ENCODE results near the gene MSANTD4. TPM values are rescaled to one million over a fixed set of nuclear protein-coding genes. Genes with fewer than 3 reads are reported as not detected.

Gene MSANTD4
- total and polyA plus RNA-seq, 2 donors from 2014 or later, result 10.0 to 18.0 TPM

GRCh38 chr11:106017093-106017492 is 4.9 kb downstream of the MSANTD4 start:
- intact Hi-C loops (cut with DNase I), result no loop called here
- Histone ChIP-seq H3K27ac (ENCODE audit: low read depth in 2 of 2, low read length in 2 of 2) (no peak overlapping the region), H3K4me3 (ENCODE audit: low read length in 3 of 3) (no peak overlapping the region), H3K9ac (ENCODE audit: low read length in 3 of 3) (no peak overlapping the region), H3K27me3 (ENCODE audit: control insufficient read depth, insufficient read depth, low read length) (no peaks in the 10 kb centered on the region), H3K9me3 (ENCODE audit: control insufficient read depth in 2 of 3, insufficient read depth in 1 of 3, low read length in 3 of 3) (no peaks in the 10 kb centered on the region), H3K36me3 (ENCODE audit: control insufficient read depth in 2 of 3, insufficient read depth in 3 of 3, low read length in 3 of 3) (no peaks in the 10 kb centered on the region), H3K4me1 (ENCODE audit: control insufficient read depth in 2 of 3, insufficient read depth in 2 of 3, low read depth in 1 of 3, low read length in 3 of 3) (peaks cover 0 to 8% (median 2%) of the 10 kb centered on the region in 3 donors)
- FAIRE-seq (no peak), DNase-seq (no peak)
- no peak for TF ChIP-seq CTCF (IDR thresholded peaks at IDR 0.05; ENCODE audit: borderline replicate concordance, extremely low read depth, insufficient read depth)

- no peaks in the 10 kb centered on the region for H3K9me3 ChIP-seq (ENCODE audit: control insufficient read depth in 2 of 3, insufficient read depth in 1 of 3, low read length in 3 of 3)
- H3K9ac ChIP-seq (ENCODE audit: low read length in 3 of 3), result no peak overlapping the region
- intact Hi-C loops (cut with DNase I), result no loop called here
- DNase-seq (no peak), FAIRE-seq (no peak)
- TF ChIP-seq CTCF (IDR thresholded peaks at IDR 0.05; ENCODE audit: borderline replicate concordance, extremely low read depth, insufficient read depth), result no peak
- H3K36me3 ChIP-seq (ENCODE audit: control insufficient read depth in 2 of 3, insufficient read depth in 3 of 3, low read length in 3 of 3), result peaks cover 4% of the 10 kb centered on the region in 3 donors
- H3K27me3 ChIP-seq (ENCODE audit: control insufficient read depth, insufficient read depth, low read length), result no peaks in the 10 kb centered on the region
- H3K4me1 ChIP-seq (ENCODE audit: control insufficient read depth in 2 of 3, insufficient read depth in 2 of 3, low read depth in 1 of 3, low read length in 3 of 3), result no peaks in the 10 kb centered on the region
- no peak overlapping the region for H3K4me3 ChIP-seq (ENCODE audit: low read length in 3 of 3)
- H3K27ac ChIP-seq (ENCODE audit: low read depth in 2 of 2, low read length in 2 of 2), result no peak overlapping the region
Measured at GRCh38 chr11:106015066-106015465, 7.0 kb downstream of the MSANTD4 start.

GRCh38 chr11:106014620-106015019 is 7.4 kb downstream of the MSANTD4 start:
- H3K9ac ChIP-seq (ENCODE audit: low read length in 3 of 3), result no peak overlapping the region
- no peak for DNase-seq
- H3K9me3 ChIP-seq (ENCODE audit: control insufficient read depth in 2 of 3, insufficient read depth in 1 of 3, low read length in 3 of 3), result no peaks in the 10 kb centered on the region
- no peak for TF ChIP-seq CTCF (IDR thresholded peaks at IDR 0.05; ENCODE audit: borderline replicate concordance, extremely low read depth, insufficient read depth)
- FAIRE-seq, result no peak
- intact Hi-C loops (cut with DNase I), result no loop called here
- H3K27me3 ChIP-seq (ENCODE audit: control insufficient read depth, insufficient read depth, low read length), result no peaks in the 10 kb centered on the region
- no peak overlapping the region for H3K4me3 ChIP-seq (ENCODE audit: low read length in 3 of 3)
- no peak overlapping the region for H3K27ac ChIP-seq (ENCODE audit: low read depth in 2 of 2, low read length in 2 of 2)
- H3K36me3 ChIP-seq (ENCODE audit: control insufficient read depth in 2 of 3, insufficient read depth in 3 of 3, low read length in 3 of 3), result peaks cover 4 to 8% (median 6%) of the 10 kb centered on the region in 3 donors
- no peaks in the 10 kb centered on the region for H3K4me1 ChIP-seq (ENCODE audit: control insufficient read depth in 2 of 3, insufficient read depth in 2 of 3, low read depth in 1 of 3, low read length in 3 of 3)

GRCh38 chr11:106014035-106014434 is 8.0 kb downstream of the MSANTD4 start:
- Histone ChIP-seq H3K4me1 (ENCODE audit: control insufficient read depth in 2 of 3, insufficient read depth in 2 of 3, low read depth in 1 of 3, low read length in 3 of 3) (no peaks in the 10 kb centered on the region), H3K9ac (ENCODE audit: low read length in 3 of 3) (no peak overlapping the region), H3K4me3 (ENCODE audit: low read length in 3 of 3) (no peak overlapping the region), H3K27me3 (ENCODE audit: control insufficient read depth, insufficient read depth, low read length) (no peaks in the 10 kb centered on the region), H3K9me3 (ENCODE audit: control insufficient read depth in 2 of 3, insufficient read depth in 1 of 3, low read length in 3 of 3) (no peaks in the 10 kb centered on the region), H3K36me3 (ENCODE audit: control insufficient read depth in 2 of 3, insufficient read depth in 3 of 3, low read length in 3 of 3) (peaks cover 6 to 14% (median 12%) of the 10 kb centered on the region in 3 donors), H3K27ac (ENCODE audit: low read depth in 2 of 2, low read length in 2 of 2) (no peak overlapping the region)
- no peak for DNase-seq
- FAIRE-seq, result no peak
- intact Hi-C loops (cut with DNase I), result no loop called here
- TF ChIP-seq CTCF (IDR thresholded peaks at IDR 0.05; ENCODE audit: borderline replicate concordance, extremely low read depth, insufficient read depth), result no peak
